GM12878 (cell line): ENCODE measurements around the gene TYR.
"Not testable (repeated sequence)": the region's sequence is repeated elsewhere in the genome, so short reads cannot be mapped to it uniquely, and the experiment has no call there.

Experiments used
- HCFC1 ChIP-seq: fragments of 150-350 bp; IDR thresholded peaks from 2 replicates; pipeline ENCODE4 v1.6.1; 2014; ENCODE audit warnings: low read length
- JUND ChIP-seq: IDR thresholded peaks from 2 replicates; pipeline ENCODE4 v1.6.1; 2012; ENCODE audit warnings: low read depth, mild to moderate bottlenecking, low read length, improper control_type of control experiment, moderate library complexity
- POLR2AphosphoS2 ChIP-seq: IDR thresholded peaks from 2 replicates; pipeline ENCODE4 v1.6.1; 2011; ENCODE audit warnings: low read depth, mild to moderate bottlenecking, low read length, improper control_type of control experiment, moderate library complexity
- SIX5 ChIP-seq: IDR thresholded peaks from 2 replicates; pipeline ENCODE4 v1.6.1; 2011; ENCODE audit warnings: mild to moderate bottlenecking, low read depth, low read length, moderate library complexity; ENCODE audit not compliant: severe bottlenecking
- SUZ12 ChIP-seq: fragments of 200-600 bp; sonication (generic); IDR thresholded peaks from one replicate; pipeline ENCODE4 v1.6.1; 2018; ENCODE audit warnings: antibody characterized with exemption, mild to moderate bottlenecking; ENCODE audit not compliant: unreplicated experiment
- TAF1 ChIP-seq: IDR thresholded peaks from 2 replicates; pipeline ENCODE4 v1.6.1; 2011; ENCODE audit warnings: mild to moderate bottlenecking, low read depth, low read length, borderline replicate concordance
- ZBED1 ChIP-seq: IDR thresholded peaks from 2 replicates; pipeline ENCODE4 v1.6.1; 2016; ENCODE audit warnings: borderline replicate concordance
- TF ChIP-seq, protein P1 (sequence below), 3 experiments: IDR thresholded peaks in 2 of 3; conservative IDR thresholded peaks in 1 of 3; 2 replicates each; pipeline ENCODE4 v1.5.1; 2011; ENCODE audit warnings: low read depth in 3 of 3, low read length in 3 of 3, mild to moderate bottlenecking in 3 of 3, control low read depth in 2 of 3, moderate library complexity in 2 of 3, inconsistent platforms in 1 of 3, mixed read lengths in 1 of 3; ENCODE audit not compliant: control insufficient read depth in 2 of 3, insufficient read depth in 1 of 3; ENCODE audit errors: extremely low read depth in 1 of 3
- TF ChIP-seq, protein P2 (sequence below): IDR thresholded peaks from 2 replicates; pipeline ENCODE4 v1.6.1; 2012; ENCODE audit warnings: mild to moderate bottlenecking, low read depth, low read length
- TF ChIP-seq, protein P3 (sequence below): fragments of 450-650 bp; IDR thresholded peaks from 2 replicates; pipeline ENCODE4 v1.6.1; 2018; ENCODE audit warnings: mild to moderate bottlenecking, low read depth, moderate library complexity; ENCODE audit not compliant: partially characterized antibody

DNA sequence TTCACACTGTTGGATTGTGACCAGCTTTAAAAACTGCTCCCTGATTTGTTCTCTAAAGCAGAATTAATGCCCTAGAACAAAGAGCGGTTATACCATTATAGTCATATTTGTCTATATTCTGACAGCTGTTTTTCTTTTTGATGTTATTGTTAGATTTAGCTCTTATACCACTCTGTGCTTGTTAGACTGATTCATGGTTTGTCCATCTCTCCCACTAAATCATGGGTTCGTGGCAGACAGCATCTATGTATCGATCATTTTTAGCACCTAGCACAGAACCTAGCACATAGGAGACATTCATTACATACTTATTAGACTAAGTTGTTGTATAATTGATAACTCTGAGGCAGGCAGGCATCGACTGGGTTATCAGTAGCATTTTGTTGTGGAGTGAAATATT lies 69.3 kb downstream of the TYR start:
- TF ChIP-seq, protein P1, sequence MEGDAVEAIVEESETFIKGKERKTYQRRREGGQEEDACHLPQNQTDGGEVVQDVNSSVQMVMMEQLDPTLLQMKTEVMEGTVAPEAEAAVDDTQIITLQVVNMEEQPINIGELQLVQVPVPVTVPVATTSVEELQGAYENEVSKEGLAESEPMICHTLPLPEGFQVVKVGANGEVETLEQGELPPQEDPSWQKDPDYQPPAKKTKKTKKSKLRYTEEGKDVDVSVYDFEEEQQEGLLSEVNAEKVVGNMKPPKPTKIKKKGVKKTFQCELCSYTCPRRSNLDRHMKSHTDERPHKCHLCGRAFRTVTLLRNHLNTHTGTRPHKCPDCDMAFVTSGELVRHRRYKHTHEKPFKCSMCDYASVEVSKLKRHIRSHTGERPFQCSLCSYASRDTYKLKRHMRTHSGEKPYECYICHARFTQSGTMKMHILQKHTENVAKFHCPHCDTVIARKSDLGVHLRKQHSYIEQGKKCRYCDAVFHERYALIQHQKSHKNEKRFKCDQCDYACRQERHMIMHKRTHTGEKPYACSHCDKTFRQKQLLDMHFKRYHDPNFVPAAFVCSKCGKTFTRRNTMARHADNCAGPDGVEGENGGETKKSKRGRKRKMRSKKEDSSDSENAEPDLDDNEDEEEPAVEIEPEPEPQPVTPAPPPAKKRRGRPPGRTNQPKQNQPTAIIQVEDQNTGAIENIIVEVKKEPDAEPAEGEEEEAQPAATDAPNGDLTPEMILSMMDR (IDR thresholded peaks at IDR 0.05 in 2 of 3, conservative IDR thresholded peaks at IDR 0.05 in 1 of 3; ENCODE audit: control insufficient read depth in 2 of 3, extremely low read depth in 1 of 3, insufficient read depth in 1 of 3, low read depth in 3 of 3, low read length in 3 of 3), result not testable (repeated sequence)
- TF ChIP-seq ZBED1, JUND, SIX5, POLR2AphosphoS2, TAF1, SUZ12, HCFC1: not testable (repeated sequence)
- TF ChIP-seq, protein P2, sequence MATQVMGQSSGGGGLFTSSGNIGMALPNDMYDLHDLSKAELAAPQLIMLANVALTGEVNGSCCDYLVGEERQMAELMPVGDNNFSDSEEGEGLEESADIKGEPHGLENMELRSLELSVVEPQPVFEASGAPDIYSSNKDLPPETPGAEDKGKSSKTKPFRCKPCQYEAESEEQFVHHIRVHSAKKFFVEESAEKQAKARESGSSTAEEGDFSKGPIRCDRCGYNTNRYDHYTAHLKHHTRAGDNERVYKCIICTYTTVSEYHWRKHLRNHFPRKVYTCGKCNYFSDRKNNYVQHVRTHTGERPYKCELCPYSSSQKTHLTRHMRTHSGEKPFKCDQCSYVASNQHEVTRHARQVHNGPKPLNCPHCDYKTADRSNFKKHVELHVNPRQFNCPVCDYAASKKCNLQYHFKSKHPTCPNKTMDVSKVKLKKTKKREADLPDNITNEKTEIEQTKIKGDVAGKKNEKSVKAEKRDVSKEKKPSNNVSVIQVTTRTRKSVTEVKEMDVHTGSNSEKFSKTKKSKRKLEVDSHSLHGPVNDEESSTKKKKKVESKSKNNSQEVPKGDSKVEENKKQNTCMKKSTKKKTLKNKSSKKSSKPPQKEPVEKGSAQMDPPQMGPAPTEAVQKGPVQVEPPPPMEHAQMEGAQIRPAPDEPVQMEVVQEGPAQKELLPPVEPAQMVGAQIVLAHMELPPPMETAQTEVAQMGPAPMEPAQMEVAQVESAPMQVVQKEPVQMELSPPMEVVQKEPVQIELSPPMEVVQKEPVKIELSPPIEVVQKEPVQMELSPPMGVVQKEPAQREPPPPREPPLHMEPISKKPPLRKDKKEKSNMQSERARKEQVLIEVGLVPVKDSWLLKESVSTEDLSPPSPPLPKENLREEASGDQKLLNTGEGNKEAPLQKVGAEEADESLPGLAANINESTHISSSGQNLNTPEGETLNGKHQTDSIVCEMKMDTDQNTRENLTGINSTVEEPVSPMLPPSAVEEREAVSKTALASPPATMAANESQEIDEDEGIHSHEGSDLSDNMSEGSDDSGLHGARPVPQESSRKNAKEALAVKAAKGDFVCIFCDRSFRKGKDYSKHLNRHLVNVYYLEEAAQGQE, result not testable (repeated sequence)
- TF ChIP-seq, protein P3, sequence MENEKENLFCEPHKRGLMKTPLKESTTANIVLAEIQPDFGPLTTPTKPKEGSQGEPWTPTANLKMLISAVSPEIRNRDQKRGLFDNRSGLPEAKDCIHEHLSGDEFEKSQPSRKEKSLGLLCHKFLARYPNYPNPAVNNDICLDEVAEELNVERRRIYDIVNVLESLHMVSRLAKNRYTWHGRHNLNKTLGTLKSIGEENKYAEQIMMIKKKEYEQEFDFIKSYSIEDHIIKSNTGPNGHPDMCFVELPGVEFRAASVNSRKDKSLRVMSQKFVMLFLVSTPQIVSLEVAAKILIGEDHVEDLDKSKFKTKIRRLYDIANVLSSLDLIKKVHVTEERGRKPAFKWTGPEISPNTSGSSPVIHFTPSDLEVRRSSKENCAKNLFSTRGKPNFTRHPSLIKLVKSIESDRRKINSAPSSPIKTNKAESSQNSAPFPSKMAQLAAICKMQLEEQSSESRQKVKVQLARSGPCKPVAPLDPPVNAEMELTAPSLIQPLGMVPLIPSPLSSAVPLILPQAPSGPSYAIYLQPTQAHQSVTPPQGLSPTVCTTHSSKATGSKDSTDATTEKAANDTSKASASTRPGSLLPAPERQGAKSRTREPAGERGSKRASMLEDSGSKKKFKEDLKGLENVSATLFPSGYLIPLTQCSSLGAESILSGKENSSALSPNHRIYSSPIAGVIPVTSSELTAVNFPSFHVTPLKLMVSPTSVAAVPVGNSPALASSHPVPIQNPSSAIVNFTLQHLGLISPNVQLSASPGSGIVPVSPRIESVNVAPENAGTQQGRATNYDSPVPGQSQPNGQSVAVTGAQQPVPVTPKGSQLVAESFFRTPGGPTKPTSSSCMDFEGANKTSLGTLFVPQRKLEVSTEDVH, result not testable (repeated sequence)
